NCI-H2227 (cell line): ENCODE data around the gene CLDN10.
"Not testable (repeated sequence)": the region's sequence is repeated elsewhere in the genome, so short reads cannot be mapped to it uniquely, and the experiment has no call there.

Experiments used
- DNase-seq: peaks from one replicate; lab custom pipeline; 2025; ENCODE audit not compliant: unreplicated experiment; lab: John Stamatoyannopoulos, UW

Gene CLDN10

GRCh38 chr13:95552539-95553441 lies at the start of gene CLDN10:
Gene CLDN10, plus strand, starts transcription at chr13:95552720. Its CDS starts 34 bp downstream, at chr13:95552754.
- peak; percentile 14 for DNase-seq

- no peak for DNase-seq
Observed at GRCh38 chr13:95503662-95504061, 48.9 kb upstream of the CLDN10 start.

- no peak for DNase-seq
Observed at GRCh38 chr13:95505265-95505664, 47.3 kb upstream of the CLDN10 start.

GRCh38 chr13:95505986-95506385 lies 46.5 kb upstream of the CLDN10 start:
- no peak for DNase-seq

- DNase-seq, result no peak
Observed at GRCh38 chr13:95507991-95508390, 44.5 kb upstream of the CLDN10 start.

- DNase-seq, result no peak
Observed at GRCh38 chr13:95508996-95509395, 43.5 kb upstream of the CLDN10 start.

GRCh38 chr13:95509521-95510310 lies 42.8 kb upstream of the CLDN10 start:
- no peak for DNase-seq

- no peak for DNase-seq
Observed at GRCh38 chr13:95510950-95511349, 41.6 kb upstream of the CLDN10 start.

GRCh38 chr13:95512424-95512823 lies 40.1 kb upstream of the CLDN10 start:
- no peak for DNase-seq

GRCh38 chr13:95512957-95513356 lies 39.6 kb upstream of the CLDN10 start:
- no peak for DNase-seq

GRCh38 chr13:95515606-95516005 lies 36.9 kb upstream of the CLDN10 start:
- DNase-seq, result not testable (repeated sequence)

- no peak for DNase-seq
Observed at GRCh38 chr13:95516021-95516420, 36.5 kb upstream of the CLDN10 start.

- DNase-seq, result no peak
Observed at GRCh38 chr13:95516492-95516891, 36.0 kb upstream of the CLDN10 start.

GRCh38 chr13:95523598-95523997 lies 28.9 kb upstream of the CLDN10 start:
- no peak for DNase-seq

GRCh38 chr13:95524264-95524901 lies 28.1 kb upstream of the CLDN10 start:
- DNase-seq, result no peak

- DNase-seq, result no peak
Observed at GRCh38 chr13:95527955-95528354, 24.6 kb upstream of the CLDN10 start.

- DNase-seq, result no peak
Observed at GRCh38 chr13:95530178-95530577, 22.3 kb upstream of the CLDN10 start.

GRCh38 chr13:95533545-95534160 lies 18.9 kb upstream of the CLDN10 start:
- DNase-seq, result no peak

GRCh38 chr13:95535243-95535642 lies 17.3 kb upstream of the CLDN10 start:
- DNase-seq, result no peak

- DNase-seq, result peak; percentile 6
Observed at GRCh38 chr13:95536632-95537241, 15.8 kb upstream of the CLDN10 start.

GRCh38 chr13:95540888-95541287 lies 11.6 kb upstream of the CLDN10 start:
- DNase-seq, result no peak
